A549 (cell line): ENCODE data around the gene XRCC6. TPM values are rescaled to one million over a fixed set of nuclear protein-coding genes. Genes with fewer than 3 reads are reported as not detected.

ENCODE experiments used
- ATAC-seq, 2 experiments: fragments of 200-7000 bp in 1 of 2; fragments of >200 bp in 1 of 2; cut with Nextera tagmentation in 1 of 2; cut with Tn5 transposase in 1 of 2; 3 replicates each; pipeline versions ENCODE4 v1.8.0 to v1.9.1; 2018 to 2020; ENCODE audit warnings: mild to moderate bottlenecking in 1 of 2, moderate library complexity in 1 of 2
- CTCF ChIA-PET: fragments of 300-600 bp; sonication (Branson Sonifier 250); formaldehyde crosslinking; extraction: SDS; loops from one replicate; lab custom pipeline; 2021; ENCODE audit warnings: antibody characterized with exemption, inconsistent platforms; lab: Yijun Ruan, JAX
- POLR2A ChIA-PET: fragments of 350-600 bp; formaldehyde crosslinking; extraction: SDS; loops from one replicate; lab custom pipeline; 2021; ENCODE audit warnings: antibody characterized with exemption, inconsistent platforms; lab: Yijun Ruan, JAX
- DNase-seq, 2 experiments: peaks; one replicate each; pipeline versions ENCODE4 v3.0.0 to v3.0.0-alpha.2; 2011 to 2016; ENCODE audit warnings: low read depth in 1 of 2, low spot score in 1 of 2
- FAIRE-seq: peaks from 2 replicates; lab custom pipeline; 2011; peaks lifted over from hg19 to GRCh38; lab: Jason Lieb, UNC
- H3K27ac ChIP-seq, 2 experiments: fragments of >200 bp; sonication (Bioruptor Twin); formaldehyde crosslinking; 3 replicates each; pipeline ENCODE4 v1.5.1; 2016 to 2017
- H3K4me1 ChIP-seq: fragments of >200 bp; sonication (Bioruptor Twin); formaldehyde crosslinking; 3 replicates; pipeline ENCODE4 v1.6.1; 2016
- H3K4me2 ChIP-seq: fragments of >200 bp; sonication (Bioruptor Twin); formaldehyde crosslinking; 3 replicates; pipeline ENCODE4 v1.6.1; 2016
- H3K4me3 ChIP-seq: fragments of >200 bp; sonication (Bioruptor Twin); formaldehyde crosslinking; 3 replicates; pipeline ENCODE4 v1.5.1; 2016
- H3K9me3 ChIP-seq: fragments of >200 bp; sonication (Bioruptor Twin); formaldehyde crosslinking; 3 replicates; pipeline ENCODE4 v1.6.1; 2016
- ATOH8 ChIP-seq: fragments of 250-450 bp; sonication (Bioruptor Pico); IDR thresholded peaks from 2 replicates; pipeline ENCODE4 v1.5.0; 2020; ENCODE audit warnings: low read depth, mild to moderate bottlenecking, moderate library complexity
- CEBPB ChIP-seq, 2 experiments: fragments of >200 bp in 1 of 2; sonication (Bioruptor Twin) in 1 of 2; formaldehyde crosslinking in 1 of 2; IDR thresholded peaks; 2 replicates each; pipeline ENCODE4 v1.6.1; 2012 to 2016
- CHD4 ChIP-seq: fragments of 200-600 bp; sonication (generic); IDR thresholded peaks from 2 replicates; pipeline ENCODE4 v1.6.1; 2016; ENCODE audit warnings: antibody characterized with exemption, mild to moderate bottlenecking, borderline replicate concordance
- CTCF ChIP-seq: fragments of >200 bp; sonication (Bioruptor Twin); formaldehyde crosslinking; IDR thresholded peaks from 3 replicates; pipeline ENCODE4 v1.5.1; 2016
- EHMT2 ChIP-seq: fragments of 200-600 bp; sonication (generic); IDR thresholded peaks from 2 replicates; pipeline ENCODE4 v1.6.1; 2016; ENCODE audit warnings: antibody characterized with exemption, low read depth, mild to moderate bottlenecking, moderate library complexity
- FOSL2 ChIP-seq, 2 experiments: fragments of 450-650 bp in 1 of 2; fragments of >200 bp in 1 of 2; sonication (Bioruptor Twin) in 1 of 2; formaldehyde crosslinking; IDR thresholded peaks; 2 replicates each; pipeline versions ENCODE4 v1.5.0 to v1.6.1; 2016 to 2020; ENCODE audit warnings: mild to moderate bottlenecking in 1 of 2, moderate library complexity in 1 of 2
- GATA3 ChIP-seq: IDR thresholded peaks from 2 replicates; pipeline ENCODE4 v1.6.1; 2012; ENCODE audit warnings: borderline replicate concordance
- HMGXB4 ChIP-seq: fragments of 250-450 bp; sonication (Bioruptor Pico); IDR thresholded peaks from 2 replicates; pipeline ENCODE4 v1.5.0; 2021; ENCODE audit warnings: mild to moderate bottlenecking, moderate library complexity, borderline replicate concordance
- HOXB5 ChIP-seq: fragments of 250-450 bp; sonication (Bioruptor Pico); IDR thresholded peaks from 2 replicates; pipeline ENCODE4 v1.5.0; 2020; ENCODE audit warnings: mild to moderate bottlenecking, moderate library complexity
- JUN ChIP-seq, 2 experiments: fragments of >200 bp; sonication (Bioruptor Twin); formaldehyde crosslinking; IDR thresholded peaks; 2 replicates in 1 of 2; 3 replicates in 1 of 2; pipeline ENCODE4 v1.6.1; 2016 to 2017
- KDM1A ChIP-seq: fragments of 200-600 bp; sonication (generic); IDR thresholded peaks from 2 replicates; pipeline ENCODE4 v1.6.1; 2016; ENCODE audit warnings: low read depth, mild to moderate bottlenecking
- NFE2L2 ChIP-seq: fragments of 150-350 bp; conservative IDR thresholded peaks from 2 replicates; pipeline ENCODE4 v1.6.1; 2014; ENCODE audit warnings: low read length
- NPAS2 ChIP-seq: fragments of 250-450 bp; sonication (Bioruptor Pico); IDR thresholded peaks from 2 replicates; pipeline ENCODE4 v1.8.0; 2022; ENCODE audit warnings: mild to moderate bottlenecking, moderate library complexity, borderline replicate concordance
- RAD21 ChIP-seq, 2 experiments: fragments of >200 bp in 1 of 2; sonication (Bioruptor Twin) in 1 of 2; formaldehyde crosslinking in 1 of 2; IDR thresholded peaks in 1 of 2; conservative IDR thresholded peaks in 1 of 2; 2 replicates in 1 of 2; 3 replicates in 1 of 2; pipeline ENCODE4 v1.6.1; 2012 to 2018; ENCODE audit warnings: inconsistent platforms in 1 of 2
- RARB ChIP-seq: fragments of 250-450 bp; sonication (Bioruptor Pico); IDR thresholded peaks from 2 replicates; pipeline ENCODE4 v1.8.0; 2021; ENCODE audit warnings: mild to moderate bottlenecking, moderate library complexity
- SMC3 ChIP-seq: fragments of >200 bp; sonication (Bioruptor Twin); formaldehyde crosslinking; IDR thresholded peaks from 3 replicates; pipeline ENCODE4 v1.6.1; 2018; ENCODE audit warnings: inconsistent platforms
- USF2 ChIP-seq: fragments of 450-650 bp; IDR thresholded peaks from 2 replicates; pipeline ENCODE4 v1.6.1; 2014; ENCODE audit warnings: antibody characterized with exemption
- ZC3H11A ChIP-seq: fragments of 450-650 bp; IDR thresholded peaks from 2 replicates; pipeline ENCODE4 v1.6.1; 2014; ENCODE audit warnings: antibody characterized with exemption, mild to moderate bottlenecking
- WGBS: methylation state at CpG from one replicate; pipeline ENCODE4 v1.1.6; 2017; ENCODE audit errors: missing lambda C conversion rate; 5-methylcytosine and 5-hydroxymethylcytosine counted together
- polyA plus RNA-seq, 4 experiments: library from polyadenylated mRNA; depleted of rRNA in 3 of 4; stranded (reverse); fragments of >200 nt; fragmentation: RNase III in 1 of 4; extraction: RNeasy Plus Mini Kit Qiagen cat#74134 plus additional on column Dnase treatment in 1 of 4; gene quantifications; 2 replicates in 3 of 4; 3 replicates in 1 of 4; pipeline ENCODE4 v1.2.3, GENCODE V29; 2011 to 2017

Gene XRCC6
- polyA plus RNA-seq, 2 of the 4 experiments (the other 2 are of a cell fraction): 139 to 556 TPM

- Histone ChIP-seq H3K27ac (peak overlapping the region; percentile 54 to 63), H3K9me3 (no peaks in the 10 kb centered on the region)
- WGBS: 47% methylated on average over 5 of the region's 5 CpGs
- TF ChIP-seq CEBPB (IDR thresholded peaks at IDR 0.05) (peak in 1 of 2 experiments; percentile 53; a peak in 2 of 4 replicates), KDM1A (no peak), GATA3 (no peak)
- TF ChIP-seq, all 56 proteins: peak for 1
- H3K4me1 ChIP-seq: peaks cover 37% of the 10 kb centered on the region
- peak in 1 of 2 experiments; percentile 42 for DNase-seq
- peak; percentile 39 to 43; a peak in 4 of 6 replicates for ATAC-seq
- H3K4me2 ChIP-seq: peak overlapping the region; percentile 54
- no peak overlapping the region for H3K4me3 ChIP-seq
- POLR2A ChIA-PET: interaction anchor here (0.7 kb wide), 1 partner anchor 326 kb away, joined by 6 read pairs; no protein-coding TSS in a partner anchor
- CTCF ChIA-PET: interaction anchor here (0.9 to 2.6 kb wide), 4 partner anchors 16 to 41 kb away, joined by 3 to 11 read pairs (median 4); no protein-coding TSS in a partner anchor
- no peak for FAIRE-seq
These were observed 17.0 kb downstream of the XRCC6 start for GRCh38 chr22:41638124-41638523.

GRCh38 chr22:41638748-41639147 is 17.7 kb downstream of the XRCC6 start:
- Histone ChIP-seq H3K4me2 (peak overlapping the region; percentile 54), H3K9me3 (no peaks in the 10 kb centered on the region), H3K27ac (peak overlapping the region; percentile 25 to 63; a peak in 4 of 6 replicates), H3K4me3 (no peak overlapping the region), H3K4me1 (peaks cover 37% of the 10 kb centered on the region)
- TF ChIP-seq FOSL2 (IDR thresholded peaks at IDR 0.05) (no peak), FOSL2 (CRISPR knock-in tag; IDR thresholded peaks at IDR 0.05) (peak; percentile 33; the same call in 1 of the 2 replicates), GATA3 (no peak)
- ATAC-seq: peak; percentile 30 to 54; a peak in 5 of 6 replicates
- ChIA-PET CTCF (interaction anchor here (0.9 to 2.6 kb wide), 4 partner anchors 16 to 95 kb away, joined by 3 to 11 read pairs (median 4); no protein-coding TSS in a partner anchor), POLR2A (interaction anchor here (0.7 kb wide), 1 partner anchor 327 kb away, joined by 6 read pairs; no protein-coding TSS in a partner anchor)
- DNase-seq: peak in 1 of 2 experiments; percentile 66
- 50% methylated on average over 5 of the region's 5 CpGs for WGBS
- FAIRE-seq: no peak

- Histone ChIP-seq H3K9me3 (no peaks in the 10 kb centered on the region), H3K4me1 (peaks cover 24% of the 10 kb centered on the region), H3K27ac (no peak overlapping the region), H3K4me3 (no peak overlapping the region), H3K4me2 (no peak overlapping the region)
- no peak for FAIRE-seq
- POLR2A ChIA-PET: no interaction called here
- WGBS: 96% methylated on average over 7 of the region's 7 CpGs
- no peak for DNase-seq
- CTCF ChIA-PET: interaction anchor here (2.2 kb wide), 1 partner anchor 12 kb away, joined by 8 read pairs; no protein-coding TSS in a partner anchor
- ATAC-seq: no peak
- TF ChIP-seq RAD21 (conservative IDR thresholded peaks at IDR 0.05 in 1 of 2, IDR thresholded peaks at IDR 0.05 in 1 of 2) (no peak), CHD4 (no peak), RARB (CRISPR knock-in tag) (no peak), CTCF (no peak), GATA3 (no peak), KDM1A (no peak), USF2 (no peak), NPAS2 (no peak), FOSL2 (IDR thresholded peaks at IDR 0.05) (no peak), FOSL2 (CRISPR knock-in tag; IDR thresholded peaks at IDR 0.05) (no peak), EHMT2 (no peak), HOXB5 (no peak), NFE2L2 (no peak), ATOH8 (no peak), HMGXB4 (CRISPR knock-in tag) (no peak), JUN (IDR thresholded peaks at IDR 0.05) (no peak), ZC3H11A (no peak), SMC3 (no peak)
These were observed 20.8 kb downstream of the XRCC6 start for GRCh38 chr22:41641854-41642253.
